Heart left ventricle (tissue), 16 donors: Measurements from ENCODE around the gene PLCB1. TPM values are rescaled to one million over a fixed set of nuclear protein-coding genes. Genes with fewer than 3 reads are reported as not detected.

Source experiments
- ATAC-seq, 4 donors: fragments of 200-7000 bp; cut with Tn5 transposase; one replicate each; pipeline ENCODE4 v1.9.1; 2020 to 2022; ENCODE audit warnings: moderate library complexity in 4 of 4, mild to moderate bottlenecking in 3 of 4, moderate number of reproducible peaks in 1 of 4
- DNase-seq, 5 donors: peaks; one replicate each; pipeline ENCODE4 v3.0.0-alpha.2; 2020
- H3K27ac ChIP-seq, 12 donors: fragments of 200-600 bp; sonication (generic) in 4 of 12; one replicate each; pipeline versions ENCODE4 v1.5.0 to v1.8.0; 2016 to 2022; ENCODE audit warnings: mild to moderate bottlenecking in 2 of 12
- H3K27me3 ChIP-seq, 9 donors: fragments of 200-600 bp; sonication (generic) in 2 of 9; one replicate each; pipeline versions ENCODE4 v1.5.1 to v1.8.0; 2016 to 2022; ENCODE audit warnings: mild to moderate bottlenecking in 3 of 9
- H3K36me3 ChIP-seq, 9 donors: fragments of 200-600 bp; sonication (generic) in 2 of 9; one replicate each; pipeline versions ENCODE4 v1.5.0 to v1.8.0; 2018 to 2022; ENCODE audit warnings: mild to moderate bottlenecking in 2 of 9
- H3K4me1 ChIP-seq, 12 donors: fragments of 200-600 bp; sonication (generic) in 4 of 12; one replicate each; pipeline versions ENCODE4 v1.5.0 to v1.8.0; 2016 to 2022; ENCODE audit warnings: mild to moderate bottlenecking in 3 of 12
- H3K4me3 ChIP-seq, 12 donors: fragments of 200-600 bp; sonication (generic) in 4 of 12; one replicate each; pipeline versions ENCODE4 v1.5.0 to v1.8.0; 2017 to 2022; ENCODE audit warnings: mild to moderate bottlenecking in 9 of 12, moderate library complexity in 4 of 12
- H3K9me3 ChIP-seq, 12 donors: fragments of 200-600 bp; sonication (generic) in 4 of 12; one replicate each; pipeline versions ENCODE4 v1.5.0 to v1.8.0; 2016 to 2022; ENCODE audit warnings: mild to moderate bottlenecking in 1 of 12
- POLR2A ChIP-seq, 2 donors: fragments of 450-650 bp; IDR thresholded peaks; one replicate each; pipeline ENCODE4 v1.6.1; 2017; ENCODE audit warnings: antibody characterized with exemption in 2 of 2, mild to moderate bottlenecking in 2 of 2, moderate library complexity in 2 of 2
- WGBS, 4 donors: extraction: QIAGEN DNeasy Blood & Tissue Kit in 2 of 4; methylation state at CpG; one replicate each; pipeline versions ENCODE4 v1.1.5 to v1.1.7; 2013 to 2018; 5-methylcytosine and 5-hydroxymethylcytosine counted together
- intact Hi-C, 10 donors: fragments of 100-400 bp; cut with DNase I; formaldehyde crosslinking; loops; one replicate each; pipeline versions ENCODE4 v1.11.1 to v1.14.2; 2022
- polyA plus RNA-seq, 2 donors: library from polyadenylated mRNA; stranded (reverse); fragments of 200-250 nt; gene quantifications; one replicate each; pipeline ENCODE4 v1.2.3, GENCODE V29; 2013
- total RNA-seq, 9 donors: library from RNA; depleted of rRNA in 2 of 9; stranded (reverse); fragments of >200 nt in 2 of 9; fragmentation: NEBNext Ultra II Directional in 3 of 9; extraction: Animal tissue kit (Norgen Biotek cat#: 25700) in 3 of 9; gene quantifications; one replicate each; pipeline versions ENCODE4 v1.1.0 to v1.2.4, GENCODE V29; 2016 to 2023
- TF ChIP-seq, protein P1 (sequence below), 12 donors: fragments of 200-600 bp; sonication (generic) in 4 of 12; IDR thresholded peaks; one replicate each; pipeline versions ENCODE4 v1.5.0 to v1.8.0; 2018 to 2022; ENCODE audit warnings: antibody characterized with exemption in 12 of 12, mild to moderate bottlenecking in 5 of 12
- donor health status: ischemic (EF 13 %, LVEDD 7.1; RV severe dilation, severe dysfunction).
- donor health status: healthy with polysubstance abuse.
- donor health status: DM: no; HTN: yes; CAD: no.
- donor health status: DM: no; HTN: no; CAD: no.
- donor health status: ischemic (EF 25% LVEDD 6.9; RV normal size, moderate dysfunction).
- donor health status: ischemic (EF 25% LVEDD 5.7; RV mildly dilated, moderate dysfunction).
- donor health status: healthy.
- donor health status: DM: yes; HTN: yes; CAD: no.
- donor health status: ischemic (EF 35%, LVEDD 5.7; RV mildly dilated, moderate dysfunction).
- donor health status: nonischemic (EF 11% LVEDD 7.7; RV severe dilation, severe dysfunction).
- donor health status: DM: yes; HTN: yes; CAD: no.
- donor health status: PGD.
- donor health status: ischemic (EF 29% LVEDD 5.4; RV normal size, mild dysfunction).
- donor health status: nonischemic (EF 23%, LVEDD 6.1; RV moderate dilation, normal function).

PLCB1 gene
- total and polyA plus RNA-seq, 11 donors: 2.5 to 12.1 (median 7.4) TPM

DNA sequence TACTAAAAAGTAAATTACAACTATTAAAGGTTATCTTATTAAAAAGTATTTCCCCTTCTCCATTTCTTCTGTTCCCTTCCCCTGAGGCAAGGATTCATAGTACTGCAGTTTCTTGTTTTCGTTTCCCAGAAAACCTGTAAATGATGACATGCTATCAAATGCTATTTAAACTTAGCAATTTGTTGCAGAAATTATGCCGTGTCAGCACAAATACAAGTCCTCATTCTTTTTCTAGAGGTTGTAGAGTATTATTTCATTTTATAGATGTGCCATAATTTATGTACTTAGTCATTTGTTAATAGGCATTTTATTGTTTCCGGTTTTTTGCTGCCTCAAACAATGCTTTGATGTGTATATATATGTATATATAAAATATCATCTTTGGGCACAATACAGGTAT, 268.4 kb downstream of the PLCB1 start:
- no peak for DNase-seq
- H3K27me3 ChIP-seq: no peaks in the 10 kb centered on the region
- intact Hi-C loops: no loop called here
- H3K36me3 ChIP-seq: no peaks in the 10 kb centered on the region
- H3K4me3 ChIP-seq: no peak overlapping the region
- ATAC-seq: no peak
- TF ChIP-seq, protein P1, sequence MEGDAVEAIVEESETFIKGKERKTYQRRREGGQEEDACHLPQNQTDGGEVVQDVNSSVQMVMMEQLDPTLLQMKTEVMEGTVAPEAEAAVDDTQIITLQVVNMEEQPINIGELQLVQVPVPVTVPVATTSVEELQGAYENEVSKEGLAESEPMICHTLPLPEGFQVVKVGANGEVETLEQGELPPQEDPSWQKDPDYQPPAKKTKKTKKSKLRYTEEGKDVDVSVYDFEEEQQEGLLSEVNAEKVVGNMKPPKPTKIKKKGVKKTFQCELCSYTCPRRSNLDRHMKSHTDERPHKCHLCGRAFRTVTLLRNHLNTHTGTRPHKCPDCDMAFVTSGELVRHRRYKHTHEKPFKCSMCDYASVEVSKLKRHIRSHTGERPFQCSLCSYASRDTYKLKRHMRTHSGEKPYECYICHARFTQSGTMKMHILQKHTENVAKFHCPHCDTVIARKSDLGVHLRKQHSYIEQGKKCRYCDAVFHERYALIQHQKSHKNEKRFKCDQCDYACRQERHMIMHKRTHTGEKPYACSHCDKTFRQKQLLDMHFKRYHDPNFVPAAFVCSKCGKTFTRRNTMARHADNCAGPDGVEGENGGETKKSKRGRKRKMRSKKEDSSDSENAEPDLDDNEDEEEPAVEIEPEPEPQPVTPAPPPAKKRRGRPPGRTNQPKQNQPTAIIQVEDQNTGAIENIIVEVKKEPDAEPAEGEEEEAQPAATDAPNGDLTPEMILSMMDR (IDR thresholded peaks at IDR 0.05): no peak
- no peak for TF ChIP-seq POLR2A (IDR thresholded peaks at IDR 0.05)
- peak overlapping the region in 1 of 12 donors; percentile 32 for H3K27ac ChIP-seq
- H3K4me1 ChIP-seq: peaks cover 0 to 15% (median 8%) of the 10 kb centered on the region in 12 donors
- WGBS, 4 donors: 70 to 80% (median 76%) methylated on average over 3 of the region's 3 CpGs
- H3K9me3 ChIP-seq: no peaks in the 10 kb centered on the region

- Histone ChIP-seq H3K27ac (no peak overlapping the region), H3K27me3 (no peaks in the 10 kb centered on the region), H3K9me3 (no peaks in the 10 kb centered on the region), H3K4me3 (no peak overlapping the region), H3K36me3 (no peaks in the 10 kb centered on the region), H3K4me1 (peaks cover 0 to 19% (median 8%) of the 10 kb centered on the region in 12 donors)
- no peak for ATAC-seq
- intact Hi-C loops: no loop called here
- TF ChIP-seq POLR2A (IDR thresholded peaks at IDR 0.05): no peak
- TF ChIP-seq, protein P1 (IDR thresholded peaks at IDR 0.05): no peak
- DNase-seq: no peak
These were observed 269.5 kb downstream of the PLCB1 start for GRCh38 chr20:8401556-8401955.

- Histone ChIP-seq H3K4me1 (peaks cover 0 to 19% (median 8%) of the 10 kb centered on the region in 12 donors), H3K36me3 (no peaks in the 10 kb centered on the region), H3K27ac (no peak overlapping the region), H3K9me3 (no peaks in the 10 kb centered on the region), H3K27me3 (no peaks in the 10 kb centered on the region), H3K4me3 (no peak overlapping the region)
- TF ChIP-seq, protein P1 (IDR thresholded peaks at IDR 0.05): no peak
- TF ChIP-seq POLR2A (IDR thresholded peaks at IDR 0.05): no peak
- intact Hi-C loops: no loop called here
- 88 to 95% (median 94%) methylated on average over 1 of the region's 1 CpG for WGBS, 4 donors
- no peak for ATAC-seq
- DNase-seq: no peak
These were observed 270.7 kb downstream of the PLCB1 start for GRCh38 chr20:8402798-8403197.

DNA sequence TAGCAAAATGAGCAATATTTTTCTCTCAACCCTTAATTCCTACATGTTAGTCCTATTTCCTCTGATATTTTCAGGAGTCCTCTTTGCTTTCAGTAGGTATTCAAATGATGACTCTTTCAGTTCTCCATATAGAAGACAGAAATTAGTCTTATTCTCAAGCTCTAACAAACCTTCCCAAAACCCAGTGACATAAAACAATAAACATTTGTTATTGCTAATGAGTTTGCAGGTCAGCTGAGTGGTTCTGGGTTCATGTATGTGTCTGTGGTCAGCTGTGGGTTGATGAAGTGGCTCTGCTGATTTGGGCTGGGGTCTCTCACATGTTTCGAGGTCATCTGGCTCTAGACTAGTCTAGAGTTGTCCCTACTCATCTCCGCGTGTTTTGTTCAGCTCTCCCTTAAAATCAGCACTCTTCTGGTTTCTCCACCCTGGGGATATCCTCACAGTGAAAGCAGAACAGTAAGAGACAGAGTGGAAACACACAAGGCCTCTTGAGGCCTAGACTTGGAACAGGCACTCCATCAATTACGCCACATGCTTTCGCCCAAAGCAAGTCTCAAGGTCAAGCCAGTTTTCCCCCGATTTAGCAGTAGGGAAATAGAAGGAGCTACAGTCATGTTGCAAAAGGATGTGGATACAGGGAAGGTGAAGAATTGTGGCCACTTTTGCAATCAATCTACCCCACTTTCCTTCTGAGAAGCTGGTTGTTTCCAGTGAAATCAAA, 273.0 kb downstream of the PLCB1 start:
- TF ChIP-seq, protein P1 (IDR thresholded peaks at IDR 0.05): no peak
- TF ChIP-seq POLR2A (IDR thresholded peaks at IDR 0.05): no peak
- peaks cover 0 to 15% (median 4%) of the 10 kb centered on the region in 12 donors for H3K4me1 ChIP-seq

More for the DNA sequence above, 273.0 kb downstream of the PLCB1 start:
- Histone ChIP-seq H3K4me3 (no peak overlapping the region), H3K9me3 (no peaks in the 10 kb centered on the region), H3K36me3 (no peaks in the 10 kb centered on the region), H3K27me3 (no peaks in the 10 kb centered on the region), H3K27ac (no peak overlapping the region)
- 61 to 79% (median 77%) methylated on average over 6 of the region's 6 CpGs for WGBS, 4 donors
- ATAC-seq (peak in 2 of 4 donors; percentile 55 to 87), DNase-seq (peak in 1 of 5 donors; percentile 15)
- intact Hi-C loops: no loop called here
